OCI-M2 (cell line): ENCODE measurements around the gene SLC25A19.

ENCODE experiments used
- DNase-seq: peaks from one replicate; lab custom pipeline; 2025; ENCODE audit not compliant: unreplicated experiment; lab: John Stamatoyannopoulos, UW

The SLC25A19 gene

GRCh38 chr17:75241996-75242460 lies 47.2 kb downstream of the SLC25A19 start:
- no peak for DNase-seq

GRCh38 chr17:75241502-75241901 lies 47.7 kb downstream of the SLC25A19 start:
- no peak for DNase-seq

GRCh38 chr17:75241143-75241430 lies 48.1 kb downstream of the SLC25A19 start:
- no peak for DNase-seq

GRCh38 chr17:75240394-75241142 lies 48.7 kb downstream of the SLC25A19 start:
- no peak for DNase-seq

- DNase-seq, result no peak
Observed at GRCh38 chr17:75239778-75240393, 49.3 kb downstream of the SLC25A19 start.

- no peak for DNase-seq
Observed at GRCh38 chr17:75239214-75239613, 50.0 kb downstream of the SLC25A19 start.

GRCh38 chr17:75238684-75239191 lies 50.5 kb downstream of the SLC25A19 start:
- no peak for DNase-seq

GRCh38 chr17:75238020-75238580 lies 51.1 kb downstream of the SLC25A19 start:
- no peak for DNase-seq

GRCh38 chr17:75237100-75238014 lies 51.9 kb downstream of the SLC25A19 start:
- no peak for DNase-seq

GRCh38 chr17:75232786-75233185 lies 56.4 kb downstream of the SLC25A19 start:
- no peak for DNase-seq

GRCh38 chr17:75231741-75232464 lies 57.3 kb downstream of the SLC25A19 start:
- no peak for DNase-seq

GRCh38 chr17:75231071-75231470 lies 58.2 kb downstream of the SLC25A19 start:
- DNase-seq, result no peak

- no peak for DNase-seq
Observed at GRCh38 chr17:75228847-75229246, 60.4 kb downstream of the SLC25A19 start.

- DNase-seq, result no peak
Observed at GRCh38 chr17:75228305-75228704, 60.9 kb downstream of the SLC25A19 start.

GRCh38 chr17:75227729-75228128 lies 61.5 kb downstream of the SLC25A19 start:
- no peak for DNase-seq

GRCh38 chr17:75225016-75225415 lies 64.2 kb downstream of the SLC25A19 start:
- no peak for DNase-seq
